GM10266 (cell line): ENCODE measurements around the gene EI24.
"Not testable (repeated sequence)": the region's sequence is repeated elsewhere in the genome, so short reads cannot be mapped to it uniquely, and the experiment has no call there.

Source experiments
- DNase-seq: peaks from one replicate; pipeline ENCODE4 v3.0.0; 2012; ENCODE audit errors: extremely low spot score
- TF ChIP-seq, protein P1 (sequence below): IDR thresholded peaks from 2 replicates; pipeline ENCODE4 v1.5.1; 2012; ENCODE audit warnings: mild to moderate bottlenecking, low read depth; ENCODE audit not compliant: control insufficient read depth, insufficient read depth; ENCODE audit errors: missing control alignments

Gene EI24

GRCh38 chr11:125568970-125569914 is at the start of gene EI24:
Gene EI24, plus strand, starts transcription at chr11:125569477. Its CDS starts 3,051 bp downstream, at chr11:125572528.
- TF ChIP-seq, protein P1, sequence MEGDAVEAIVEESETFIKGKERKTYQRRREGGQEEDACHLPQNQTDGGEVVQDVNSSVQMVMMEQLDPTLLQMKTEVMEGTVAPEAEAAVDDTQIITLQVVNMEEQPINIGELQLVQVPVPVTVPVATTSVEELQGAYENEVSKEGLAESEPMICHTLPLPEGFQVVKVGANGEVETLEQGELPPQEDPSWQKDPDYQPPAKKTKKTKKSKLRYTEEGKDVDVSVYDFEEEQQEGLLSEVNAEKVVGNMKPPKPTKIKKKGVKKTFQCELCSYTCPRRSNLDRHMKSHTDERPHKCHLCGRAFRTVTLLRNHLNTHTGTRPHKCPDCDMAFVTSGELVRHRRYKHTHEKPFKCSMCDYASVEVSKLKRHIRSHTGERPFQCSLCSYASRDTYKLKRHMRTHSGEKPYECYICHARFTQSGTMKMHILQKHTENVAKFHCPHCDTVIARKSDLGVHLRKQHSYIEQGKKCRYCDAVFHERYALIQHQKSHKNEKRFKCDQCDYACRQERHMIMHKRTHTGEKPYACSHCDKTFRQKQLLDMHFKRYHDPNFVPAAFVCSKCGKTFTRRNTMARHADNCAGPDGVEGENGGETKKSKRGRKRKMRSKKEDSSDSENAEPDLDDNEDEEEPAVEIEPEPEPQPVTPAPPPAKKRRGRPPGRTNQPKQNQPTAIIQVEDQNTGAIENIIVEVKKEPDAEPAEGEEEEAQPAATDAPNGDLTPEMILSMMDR, result peak; percentile 58
- DNase-seq, result peak; percentile 91

DNA sequence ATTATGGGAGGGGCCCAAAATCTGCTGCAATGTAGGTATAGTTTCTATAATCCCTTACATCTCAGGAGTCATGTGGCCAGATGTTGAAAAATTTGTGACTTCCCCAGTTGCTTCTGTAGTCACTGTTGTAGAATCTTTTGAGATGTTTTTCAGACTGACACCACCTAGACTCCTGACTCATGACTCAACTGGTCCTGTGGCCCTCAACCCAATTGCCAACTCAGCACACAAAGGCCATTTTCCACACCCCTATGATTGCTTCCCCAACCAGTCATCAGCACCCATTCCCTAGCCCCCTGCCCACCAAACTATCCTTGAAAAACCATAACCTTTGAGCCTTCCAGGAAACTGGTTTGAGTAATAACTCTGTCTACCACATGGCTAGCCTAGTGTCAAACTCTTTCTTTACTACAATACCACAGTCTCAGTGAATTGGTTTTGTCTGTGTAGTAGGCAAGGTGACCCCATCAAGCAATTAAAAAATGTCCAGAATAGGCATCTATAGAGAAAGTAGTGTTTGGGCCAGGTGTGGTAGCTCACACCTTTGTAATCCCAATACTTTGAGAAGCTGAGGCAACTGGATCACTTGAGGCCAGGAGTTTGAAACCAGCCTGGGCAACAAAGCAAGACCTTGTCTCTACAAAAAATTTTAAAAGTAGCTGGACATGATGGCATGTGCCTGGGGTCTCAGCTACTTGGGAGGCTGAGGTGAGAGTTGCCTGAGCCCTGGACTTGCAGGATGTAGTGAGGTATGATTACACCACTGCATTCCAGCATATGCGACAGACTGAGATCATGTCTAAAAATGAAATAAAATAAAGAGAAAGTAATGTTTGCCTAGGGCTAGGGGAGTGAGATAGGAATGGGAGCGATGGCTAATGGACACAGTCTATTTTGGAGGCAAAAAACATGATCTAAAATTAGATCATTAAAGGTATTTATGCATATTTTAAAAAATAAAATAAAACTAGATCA is 49.1 kb upstream of the EI24 start:
- no peak for DNase-seq
- TF ChIP-seq, protein P1, result no peak

DNA sequence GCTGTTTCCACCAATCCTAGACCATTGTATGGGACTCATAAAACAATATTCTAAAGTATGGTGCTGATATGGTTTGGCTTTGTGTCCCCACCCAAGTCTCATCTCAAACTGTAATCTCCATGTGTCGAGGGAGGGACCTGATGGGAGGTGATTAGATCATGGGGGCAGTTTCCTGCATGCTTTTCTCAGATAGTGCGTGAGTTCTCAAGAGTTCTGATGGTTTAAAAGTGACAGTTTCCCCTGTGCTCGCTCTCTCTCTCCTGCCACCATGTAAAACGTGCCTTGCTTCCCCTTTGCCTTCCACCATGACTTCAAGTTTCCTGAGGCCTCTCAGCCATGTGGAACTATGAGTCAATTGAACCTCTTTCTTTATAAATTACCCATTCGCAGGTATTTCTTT is 44.0 kb upstream of the EI24 start:
- TF ChIP-seq, protein P1, result no peak

DNA sequence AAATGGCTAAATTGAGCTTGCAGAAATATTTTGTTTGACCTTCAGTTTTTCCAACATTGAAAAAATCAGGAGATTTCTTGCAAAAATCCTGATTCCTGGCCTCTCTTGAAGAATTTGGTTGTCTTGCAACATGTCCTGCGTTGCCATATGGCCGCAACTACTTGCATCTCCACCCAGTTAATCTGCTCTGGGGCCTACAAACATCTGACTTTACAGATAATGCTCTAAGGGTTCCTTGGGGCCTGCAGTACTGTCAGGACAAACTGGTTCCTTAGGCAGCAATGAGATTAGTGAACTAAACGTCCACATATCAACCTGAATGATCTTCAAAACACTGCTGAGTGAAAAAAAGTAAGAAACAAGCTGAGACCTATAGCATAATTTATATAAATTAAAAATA is 36.6 kb upstream of the EI24 start:
- TF ChIP-seq, protein P1, result no peak
- DNase-seq, result no peak

More for the DNA sequence above, 44.0 kb upstream of the EI24 start:
- no peak for DNase-seq

DNA sequence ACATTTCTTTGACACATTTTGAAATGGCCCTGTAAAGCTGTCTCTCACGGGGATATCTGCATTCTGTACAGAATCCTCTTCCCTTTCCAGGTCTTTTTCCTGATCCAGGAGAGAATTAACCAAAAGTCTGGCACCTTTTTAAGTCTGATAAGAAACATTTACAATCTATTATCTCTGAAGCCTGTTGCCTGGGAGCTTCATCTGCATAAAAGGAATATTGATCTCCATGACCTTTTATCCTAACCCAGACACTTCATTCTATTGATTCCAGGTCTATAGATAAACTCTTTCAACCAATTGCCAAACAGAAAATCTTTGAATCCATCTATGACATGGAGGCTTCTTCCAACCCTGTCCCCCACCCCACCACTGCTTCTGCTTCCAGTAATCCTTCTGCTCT is 33.7 kb upstream of the EI24 start:
- no peak for DNase-seq
- TF ChIP-seq, protein P1, result no peak

DNA sequence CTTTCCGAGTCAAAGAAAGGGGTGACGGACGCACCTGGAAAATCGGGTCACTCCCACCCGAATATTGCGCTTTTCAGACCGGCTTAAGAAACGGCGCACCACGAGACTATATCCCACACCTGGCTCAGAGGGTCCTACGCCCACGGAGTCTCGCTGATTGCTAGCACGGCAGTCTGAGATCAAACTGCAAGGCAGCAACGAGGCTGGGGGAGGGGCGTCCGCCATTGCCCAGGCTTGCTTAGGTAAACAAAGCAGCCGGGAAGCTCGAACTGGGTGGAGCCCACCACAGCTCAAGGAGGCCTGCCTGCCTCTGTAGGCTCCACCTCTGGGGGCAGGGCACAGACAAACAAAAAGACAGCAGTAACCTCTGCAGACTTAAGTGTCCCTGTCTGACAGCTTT is 32.4 kb upstream of the EI24 start:
- not testable (repeated sequence) for DNase-seq

GRCh38 chr11:125542709-125543108 is 26.6 kb upstream of the EI24 start:
- TF ChIP-seq, protein P1, result no peak
- no peak for DNase-seq
